MM.1S (cell line): ENCODE measurements around the gene ZNF613.
"Not testable (repeated sequence)": the region's sequence is repeated elsewhere in the genome, so short reads cannot be mapped to it uniquely, and the experiment has no call there.

Source experiments
- CTCF ChIP-seq: fragments of 300-600 bp; sonication (generic); IDR thresholded peaks from 2 replicates; pipeline ENCODE4 v1.5.1; 2016; ENCODE audit warnings: antibody characterized with exemption, low read length, mixed read lengths
- EZH2phosphoT487 ChIP-seq: fragments of 300-600 bp; sonication (generic); IDR thresholded peaks from 2 replicates; pipeline ENCODE4 v1.6.1; 2018; ENCODE audit warnings: antibody characterized with exemption, low read length

DNA sequence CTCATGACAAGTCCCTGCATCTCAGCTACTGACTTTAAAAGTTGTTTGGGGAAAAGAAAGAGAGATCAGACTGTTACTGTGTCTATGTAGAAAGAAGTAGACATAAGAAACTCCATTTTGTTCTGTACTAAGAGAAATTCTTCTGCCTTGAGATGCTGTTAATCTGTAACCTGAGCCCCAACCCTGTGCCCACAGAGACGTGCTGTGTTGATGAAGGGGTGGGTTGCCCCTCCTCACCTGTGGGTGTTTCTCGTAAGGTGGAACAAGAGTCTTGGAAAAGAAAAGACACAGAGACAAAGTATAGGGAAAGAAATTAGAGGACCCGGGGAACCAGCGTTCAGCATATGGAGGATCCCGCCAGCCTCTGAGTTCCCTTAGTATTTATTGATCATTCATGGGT is 19.3 kb upstream of the ZNF613 start:
- TF ChIP-seq EZH2phosphoT487, CTCF: not testable (repeated sequence)
